HG03521 (cell line): ENCODE measurements around the gene ILDR2.

Experiments
- ATAC-seq: cut with Tn5 transposase; IDR thresholded peaks from one replicate; pipeline ENCODE4 v1.9.1; 2021; ENCODE audit warnings: mild to moderate bottlenecking, moderate library complexity; ENCODE audit not compliant: unreplicated experiment

ILDR2 gene

DNA sequence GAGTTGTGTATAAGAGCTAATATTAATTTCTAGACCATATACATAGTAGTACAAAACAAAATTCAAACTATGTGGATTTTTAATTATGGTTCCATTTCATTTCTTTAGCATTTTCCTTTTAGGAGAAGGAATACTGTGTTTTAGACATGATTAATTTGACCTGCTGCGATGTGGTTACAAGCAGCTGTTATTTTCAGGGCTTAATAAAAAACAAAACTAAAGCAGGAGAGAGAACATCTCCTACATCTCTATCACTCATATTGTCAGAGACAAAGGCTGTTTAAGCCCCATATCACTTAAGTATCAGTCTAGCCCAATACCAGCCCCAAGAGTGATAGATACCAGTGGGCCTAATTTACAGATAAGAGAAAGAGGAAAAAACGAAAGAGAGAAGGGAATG lies 47.6 kb downstream of the ILDR2 start:
- ATAC-seq: no peak

DNA sequence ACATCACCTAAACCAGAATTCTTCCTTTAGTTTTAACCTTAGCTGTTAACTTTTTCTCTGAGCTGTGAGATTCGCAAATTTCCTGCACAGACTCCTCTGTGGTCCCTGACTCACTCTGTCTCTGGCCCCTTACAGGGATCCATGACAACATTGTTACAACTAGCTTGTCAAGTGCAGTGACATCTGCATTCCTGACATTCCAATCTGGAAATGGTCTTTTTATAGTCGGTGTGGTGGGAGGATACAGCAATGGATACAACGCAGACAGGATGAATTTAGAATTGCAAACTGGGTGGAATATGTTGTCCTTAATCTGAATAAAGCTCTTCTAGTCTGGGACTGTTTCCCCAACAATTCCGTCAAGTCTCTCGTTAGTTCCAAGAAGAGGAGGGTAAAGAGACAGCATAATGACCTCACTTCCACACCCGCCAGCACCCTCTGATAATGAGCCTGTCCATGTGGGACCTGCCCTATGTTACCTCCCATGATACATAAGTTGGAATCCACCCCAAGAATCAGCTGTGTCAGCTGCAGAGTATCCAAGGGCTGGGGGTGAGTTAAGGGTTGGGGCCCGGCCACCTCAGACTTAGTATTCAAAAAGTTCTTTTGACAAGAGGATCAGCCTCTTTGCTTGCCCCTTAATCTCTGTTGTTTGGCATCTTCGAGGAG lies 49.4 kb downstream of the ILDR2 start:
- no peak for ATAC-seq

DNA sequence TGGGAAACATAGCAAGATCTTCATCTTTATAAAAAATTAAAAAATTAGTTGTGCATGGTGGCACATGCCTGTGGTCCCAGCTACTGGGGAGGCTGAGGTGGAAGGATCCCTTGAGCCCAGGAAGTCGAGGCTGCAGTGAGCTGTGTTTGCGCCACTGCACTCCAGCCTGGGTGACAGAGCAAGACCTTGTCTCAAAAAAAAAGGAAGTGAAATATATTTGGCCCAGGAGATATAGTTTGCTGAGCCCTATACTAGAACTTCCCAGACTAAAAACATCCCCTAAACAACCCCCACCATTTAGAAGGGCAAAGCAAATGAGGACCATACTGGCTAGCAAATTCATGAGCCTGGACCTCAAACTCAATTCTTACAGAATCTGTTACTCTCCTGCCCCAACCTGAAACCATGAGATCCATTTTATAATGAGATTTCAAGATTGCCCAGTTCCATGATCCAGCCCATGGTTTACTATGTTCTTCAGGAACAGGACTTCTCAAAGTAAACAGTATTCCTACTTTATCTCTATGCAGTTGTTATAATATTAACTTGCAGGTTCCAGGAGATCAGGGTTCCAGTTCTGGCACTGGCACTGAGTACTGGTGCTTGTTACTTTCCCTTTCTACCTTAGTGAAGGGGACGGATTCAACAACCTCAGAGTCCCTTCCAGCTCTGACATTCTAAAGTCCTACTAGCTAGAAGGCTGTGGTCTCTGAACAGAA lies 50.4 kb downstream of the ILDR2 start:
- no peak for ATAC-seq

DNA sequence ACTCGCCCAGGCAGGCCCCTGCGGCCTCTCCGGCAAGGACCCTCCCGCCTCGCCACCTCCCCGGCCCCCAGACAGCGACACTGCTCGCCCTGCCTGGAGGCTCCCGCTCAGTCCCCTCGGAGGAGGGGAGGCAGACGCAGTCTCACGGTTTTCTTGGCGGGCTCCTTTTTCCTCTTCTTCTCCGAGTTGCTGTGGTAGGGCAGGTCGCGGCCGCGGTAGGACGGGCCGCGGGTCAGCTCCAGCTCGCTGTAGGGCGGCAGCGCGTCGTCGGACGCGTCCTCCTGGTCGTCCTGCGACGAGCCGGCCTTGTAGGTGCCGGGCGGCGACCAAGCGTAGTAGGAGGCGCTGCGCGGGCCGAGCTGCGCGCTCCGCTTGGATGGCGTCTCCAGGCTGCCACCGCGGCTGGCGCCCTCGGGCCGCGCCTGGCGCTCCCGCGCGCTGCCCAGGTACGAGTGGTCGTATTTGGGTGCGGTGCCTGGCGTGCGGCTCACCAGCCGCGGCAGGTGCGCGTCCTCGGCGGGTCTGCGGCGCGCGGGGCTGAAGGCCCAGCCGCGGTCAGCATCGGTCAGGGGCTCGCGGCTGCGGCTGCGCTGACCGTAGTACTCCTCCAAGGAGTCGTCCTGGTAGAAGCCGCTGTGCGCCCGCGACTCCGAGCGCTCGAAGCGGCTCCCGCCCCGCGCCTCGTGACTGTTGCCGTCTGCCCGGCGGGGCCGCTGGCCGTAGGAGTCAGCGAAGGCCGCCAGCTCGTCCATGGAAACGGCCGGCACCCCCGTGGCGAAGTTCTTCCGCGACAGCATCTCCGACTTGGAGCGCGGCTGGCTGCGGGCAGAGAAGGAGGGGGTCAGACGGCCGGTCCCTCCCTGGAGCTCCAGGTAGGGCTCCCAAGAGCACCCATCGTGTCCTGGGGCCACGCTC lies 54.5 kb downstream of the ILDR2 start:
- no peak for ATAC-seq

DNA sequence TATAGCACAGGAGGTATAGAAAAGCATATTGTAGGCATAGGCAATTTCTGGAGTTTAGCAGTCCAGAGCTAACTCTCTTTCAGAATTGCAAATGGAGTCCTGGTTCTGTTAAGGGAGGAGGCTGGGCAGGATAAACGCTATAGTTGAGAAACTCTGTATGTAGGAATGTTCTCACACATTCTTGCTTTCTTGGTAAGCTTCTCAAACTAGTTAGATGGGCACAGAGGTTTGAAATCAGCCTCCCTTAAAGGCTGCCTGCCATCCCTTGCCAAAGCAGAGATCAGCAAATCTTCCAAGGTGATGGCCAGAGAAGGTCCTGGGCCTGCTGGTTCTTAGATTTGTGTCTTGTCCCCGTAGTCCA lies 56.4 kb downstream of the ILDR2 start:
- ATAC-seq: no peak

DNA sequence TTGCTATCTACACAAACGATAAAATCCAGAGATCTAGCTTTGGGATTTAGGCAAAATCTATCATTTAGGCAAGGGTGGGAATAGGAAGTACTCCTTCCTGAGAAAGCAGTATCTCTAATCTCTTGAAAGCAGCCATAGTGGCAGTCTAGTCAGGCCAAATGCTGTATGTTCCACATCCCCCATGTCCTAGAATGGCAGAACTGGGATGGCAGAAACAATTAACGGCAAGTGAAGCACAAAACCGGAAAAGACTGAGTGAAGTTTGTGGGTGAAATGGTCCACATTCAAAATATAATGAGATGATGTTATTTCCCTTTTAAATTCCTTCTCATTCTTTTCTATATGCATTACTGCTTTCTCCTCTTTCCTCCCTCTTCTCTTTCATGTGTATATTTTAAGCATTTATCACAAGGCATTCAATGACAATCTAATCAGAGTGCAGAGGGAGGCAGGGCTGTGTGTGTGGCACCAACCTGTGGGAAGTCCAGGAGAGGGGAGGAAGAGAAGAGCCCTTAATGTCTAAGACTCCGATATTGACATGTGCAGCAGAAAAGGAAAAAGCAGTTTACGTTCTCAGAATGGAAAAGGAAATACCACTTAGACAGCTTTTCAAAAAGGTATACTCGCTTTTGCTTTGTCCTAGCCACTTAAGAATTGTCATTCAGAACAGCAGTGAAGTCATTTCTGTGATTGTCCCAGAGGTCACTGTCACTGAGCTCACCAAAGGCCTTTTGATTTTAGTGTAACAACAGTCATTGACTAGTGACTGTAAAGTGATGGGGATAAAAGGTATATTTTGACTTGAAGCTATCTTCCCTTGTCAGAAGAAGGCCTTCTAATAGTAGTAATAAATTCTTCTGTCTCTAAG lies 57.0 kb downstream of the ILDR2 start:
- ATAC-seq: no peak

DNA sequence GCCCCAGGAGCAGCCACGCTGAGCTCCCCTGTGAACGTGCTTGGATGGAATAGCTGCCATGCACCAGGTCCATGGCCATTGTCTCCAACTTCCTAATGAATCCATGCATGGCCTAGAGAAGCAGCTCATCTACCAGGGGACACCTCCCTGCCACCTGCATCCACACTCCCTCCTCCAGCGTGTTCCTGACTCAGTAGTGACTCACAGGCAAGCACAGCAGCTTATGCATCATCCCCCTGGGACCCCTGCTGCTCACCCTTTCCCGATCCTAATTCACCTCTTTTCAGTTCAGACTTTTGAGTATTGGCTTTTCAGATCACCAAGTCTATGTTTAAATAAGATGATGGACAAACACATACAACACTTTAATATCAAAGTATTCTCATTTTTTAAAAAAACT lies 59.4 kb downstream of the ILDR2 start:
- no peak for ATAC-seq

DNA sequence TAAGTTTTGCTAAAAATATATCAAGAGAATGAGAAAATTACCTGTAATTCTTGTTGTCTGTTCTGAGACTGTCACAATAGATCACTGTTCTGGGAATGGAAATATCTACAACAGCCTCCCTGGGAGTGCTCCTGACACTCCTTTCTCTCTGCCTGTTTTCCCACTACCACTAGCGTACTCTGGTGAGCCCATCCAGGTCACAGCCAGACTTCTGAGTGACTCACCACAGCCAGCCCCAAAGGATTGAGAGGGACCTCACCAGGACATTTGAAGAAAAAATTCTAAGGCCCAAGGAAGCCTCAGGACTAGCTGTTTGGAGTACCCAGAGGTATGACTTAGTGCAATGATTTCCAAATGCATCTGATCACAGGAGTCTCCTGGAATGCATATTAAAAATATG lies 60.3 kb downstream of the ILDR2 start:
- ATAC-seq: no peak

DNA sequence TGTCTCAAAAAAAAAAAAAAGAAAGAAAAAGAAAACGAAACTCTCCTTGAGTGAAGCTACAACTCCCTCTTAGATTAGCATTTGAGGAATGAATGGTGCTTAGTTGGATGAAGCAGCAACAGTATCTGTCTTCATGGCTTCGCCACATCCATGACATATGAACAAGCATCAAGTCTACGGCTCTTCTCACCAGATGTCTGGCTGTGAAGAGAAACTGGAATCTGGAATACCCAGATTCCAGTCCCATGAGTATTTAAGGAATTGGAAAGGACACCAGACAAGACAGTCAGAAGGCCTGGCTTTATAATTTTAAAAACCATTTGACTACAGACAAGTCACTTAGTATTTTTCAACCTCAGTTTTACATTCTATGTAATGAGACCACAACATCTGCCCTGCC lies 61.2 kb downstream of the ILDR2 start:
- ATAC-seq: no peak

DNA sequence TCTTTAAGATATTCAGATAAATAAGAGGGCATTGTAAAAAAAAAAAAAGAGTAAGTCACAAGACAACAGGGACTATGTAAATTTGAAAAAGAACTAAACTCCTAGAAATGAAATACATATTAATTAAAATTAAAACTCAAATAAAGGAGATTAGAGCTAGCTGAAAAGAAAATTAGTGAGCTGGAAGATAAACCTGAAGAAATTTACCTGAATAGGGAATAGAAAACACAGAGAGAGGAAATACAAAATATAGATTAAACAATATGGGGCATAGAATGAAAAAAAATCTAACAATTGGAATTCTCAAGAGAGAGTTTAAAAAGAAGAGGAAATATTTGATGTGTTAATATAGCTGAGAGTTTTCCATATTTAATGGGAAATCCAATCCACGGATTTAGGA lies 63.7 kb downstream of the ILDR2 start:
- ATAC-seq: no peak

DNA sequence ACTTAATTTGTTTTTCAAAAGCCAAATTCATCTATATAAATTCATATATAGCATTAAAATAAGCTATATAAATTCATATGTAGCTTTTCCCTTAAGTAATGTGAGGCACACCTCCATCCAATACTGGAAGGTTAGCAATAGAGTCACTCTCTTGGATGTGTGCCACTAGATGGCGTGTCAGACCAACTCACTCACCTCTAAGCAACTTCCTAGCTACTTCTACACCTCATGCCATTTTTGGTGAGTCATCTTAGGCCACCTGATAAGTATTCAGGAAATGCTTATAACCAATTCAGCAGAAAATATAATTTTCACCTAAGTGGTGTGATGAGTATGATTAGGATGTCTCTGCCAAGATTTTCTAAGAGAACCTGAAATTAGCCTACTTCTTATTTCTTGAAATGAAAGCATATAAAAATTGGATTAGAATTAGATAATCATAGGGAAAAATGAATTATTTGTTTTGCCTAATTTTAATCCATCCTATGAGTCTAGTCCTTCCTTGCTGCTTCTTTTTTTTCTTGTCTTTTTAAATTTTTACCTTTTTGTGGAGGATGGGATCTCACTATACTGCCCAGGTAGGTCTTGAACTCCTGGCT lies 64.8 kb downstream of the ILDR2 start:
- peak; percentile 97 for ATAC-seq

DNA sequence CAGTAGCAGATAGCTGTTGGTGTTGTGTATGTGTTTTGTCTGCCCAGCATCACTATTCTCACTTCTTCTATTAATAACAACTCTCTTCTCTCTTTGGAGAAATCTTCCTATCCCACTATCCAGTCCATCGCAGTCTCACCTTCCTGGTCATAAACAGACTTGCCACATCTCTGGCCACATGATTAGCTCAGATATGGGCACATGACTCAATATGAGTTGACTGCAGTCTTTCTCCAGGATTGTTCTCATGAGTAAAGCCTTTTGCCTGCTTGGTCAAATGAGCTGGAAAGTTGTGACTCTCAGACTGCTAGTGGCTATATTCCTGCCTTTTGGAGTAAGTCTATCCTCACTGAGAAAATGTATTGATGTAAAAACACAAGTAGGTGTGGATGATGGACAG lies 66.4 kb downstream of the ILDR2 start:
- no peak for ATAC-seq

DNA sequence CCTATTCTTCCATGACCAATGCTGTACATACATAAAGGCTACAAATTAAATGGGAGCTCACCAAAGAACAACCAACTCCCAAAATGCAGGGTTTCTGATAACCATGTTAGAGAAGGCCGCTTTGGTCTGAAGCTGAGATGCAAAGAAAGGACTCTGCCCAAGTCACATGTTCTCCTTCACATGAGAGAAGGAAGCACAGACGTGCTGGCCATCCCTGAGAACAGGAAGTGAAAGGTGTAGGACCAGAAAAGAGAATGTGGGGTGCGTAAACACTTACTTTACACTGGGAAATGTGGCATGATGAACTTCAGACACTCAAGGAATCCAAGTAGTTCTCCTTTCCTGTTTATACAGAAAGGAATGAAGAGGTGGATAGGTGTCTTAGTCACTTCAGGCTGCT lies 67.6 kb downstream of the ILDR2 start:
- no peak for ATAC-seq

DNA sequence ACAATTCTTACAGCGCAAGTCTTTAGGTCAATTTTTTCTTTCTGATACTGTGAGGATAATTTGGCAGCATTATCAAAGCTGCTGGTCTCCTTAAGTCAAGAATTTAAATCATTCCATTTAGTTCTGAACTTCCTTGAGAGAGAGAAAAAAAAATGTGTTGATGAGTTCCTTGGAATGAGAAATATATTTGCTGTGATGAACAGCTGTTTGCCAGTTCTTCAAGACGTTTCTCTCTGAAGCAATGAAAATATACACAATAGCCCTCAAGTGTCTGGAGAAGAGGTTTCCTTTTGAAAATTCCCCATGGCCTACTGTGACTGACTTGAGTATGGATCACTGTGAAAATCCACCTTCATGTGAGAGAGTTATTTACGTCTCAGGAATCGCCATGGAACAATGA lies 68.3 kb downstream of the ILDR2 start:
- ATAC-seq: no peak

DNA sequence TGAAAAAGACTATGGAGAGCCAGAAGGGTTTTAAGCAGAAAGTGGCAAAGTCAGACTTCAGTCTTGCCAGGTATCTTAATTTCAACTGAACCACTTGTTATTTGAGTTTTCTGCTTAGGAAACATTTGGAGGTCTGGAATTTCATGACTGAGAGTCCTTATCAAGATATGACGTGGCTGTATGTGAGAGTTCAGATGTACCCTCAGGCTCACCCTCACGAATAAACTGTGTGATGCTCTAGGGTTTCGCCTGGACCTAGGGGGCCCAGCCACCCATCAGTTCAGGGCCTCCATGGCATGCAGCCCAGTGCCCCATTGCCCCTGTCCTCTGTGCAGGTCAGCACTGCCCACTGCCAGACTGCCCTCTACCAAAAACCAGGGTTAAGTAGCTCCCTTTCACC lies 68.7 kb downstream of the ILDR2 start:
- ATAC-seq: no peak

DNA sequence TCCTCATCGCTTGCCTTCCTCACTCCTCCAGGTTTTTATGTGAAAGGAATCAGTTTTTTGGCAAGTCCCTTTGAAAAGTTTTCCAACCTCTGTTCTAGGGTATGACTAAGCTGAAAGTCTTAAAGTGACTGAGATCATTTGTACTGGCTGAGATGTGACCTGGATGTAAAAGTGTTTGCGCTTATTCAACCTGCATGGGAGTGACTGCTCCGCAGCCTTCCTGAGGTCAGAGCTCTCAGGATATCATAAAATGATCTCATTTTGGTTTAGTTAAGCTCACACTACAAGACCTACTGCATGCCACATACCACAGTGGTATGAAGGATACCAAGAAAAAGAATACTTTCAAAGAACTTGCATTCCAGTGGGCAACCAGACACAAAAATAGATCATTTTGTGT lies 69.4 kb downstream of the ILDR2 start:
- ATAC-seq: no peak

DNA sequence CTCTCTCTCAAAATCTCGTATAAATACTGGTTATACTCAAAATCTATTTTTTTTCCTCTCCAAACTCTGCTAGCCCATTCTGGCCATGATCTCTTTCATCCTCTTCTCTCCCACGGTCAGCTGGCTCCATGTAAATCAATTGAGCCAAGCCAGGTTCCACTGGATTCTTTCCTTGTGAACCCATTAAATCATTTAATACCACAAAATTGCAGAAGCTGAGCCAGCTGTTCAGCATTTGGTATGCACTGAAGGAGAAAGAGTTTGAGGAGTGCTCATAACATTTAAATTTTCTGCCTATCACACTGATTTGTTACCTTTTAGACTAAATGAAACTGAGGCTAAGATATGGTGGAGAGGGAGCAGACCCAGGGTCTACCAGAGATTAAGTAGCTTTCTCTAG lies 70.2 kb downstream of the ILDR2 start:
- no peak for ATAC-seq

DNA sequence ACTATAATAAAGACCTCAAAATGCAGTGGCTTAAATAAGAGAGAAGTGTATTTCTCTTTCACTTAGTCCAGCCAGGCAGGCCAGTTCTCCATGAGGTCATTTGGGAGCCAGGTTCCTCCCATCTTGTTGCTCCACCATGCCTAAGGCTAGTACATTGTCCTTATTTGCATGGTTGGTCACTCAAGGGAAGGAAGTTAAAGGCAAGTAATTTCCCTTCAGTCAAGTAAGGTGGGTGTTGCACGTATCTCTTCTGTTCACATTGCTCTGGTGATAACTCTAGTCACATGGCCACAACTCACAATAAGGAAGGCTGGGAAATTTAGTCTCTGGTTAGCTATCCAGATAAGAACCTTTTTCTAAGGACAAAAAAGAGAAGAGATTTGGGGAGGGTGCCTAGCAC lies 72.1 kb downstream of the ILDR2 start:
- ATAC-seq: no peak

DNA sequence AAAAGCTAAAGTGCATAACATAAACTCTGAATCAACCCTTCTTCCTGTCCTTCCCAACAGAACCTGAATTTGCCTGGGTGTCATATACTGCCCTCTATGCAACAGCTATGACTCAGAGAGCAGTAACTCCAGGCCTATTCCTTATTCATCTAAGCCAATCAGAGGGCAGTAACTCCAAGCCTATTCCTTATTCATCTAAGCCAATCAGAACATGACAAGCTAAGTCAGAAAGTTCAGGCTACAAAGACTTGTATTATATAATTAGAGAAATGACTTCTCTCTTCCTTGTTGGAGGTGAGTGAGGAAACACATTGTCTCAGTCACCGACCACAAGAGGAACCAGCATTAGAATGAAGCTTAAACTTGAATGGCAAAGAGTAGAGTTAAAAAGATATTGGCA lies 73.1 kb downstream of the ILDR2 start:
- ATAC-seq: no peak

DNA sequence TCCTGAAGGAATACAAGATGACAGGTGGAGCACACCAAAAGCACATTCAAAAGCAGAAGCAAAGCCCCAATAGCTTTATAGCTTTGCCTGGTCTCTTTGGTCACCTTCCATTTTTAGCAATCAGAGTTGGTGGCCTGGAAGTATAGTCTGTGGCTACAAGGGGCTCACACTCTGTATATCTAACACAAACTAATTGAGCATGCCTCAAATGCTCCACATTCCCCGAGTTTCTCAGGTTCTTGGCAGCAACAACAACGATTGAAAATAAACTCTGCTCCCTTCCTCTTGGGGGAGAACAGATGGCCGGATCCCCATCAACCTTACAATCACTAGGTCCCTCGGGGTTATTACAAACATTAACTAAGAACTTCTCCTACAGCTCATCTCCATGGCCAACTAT lies 74.4 kb downstream of the ILDR2 start:
- no peak for ATAC-seq

DNA sequence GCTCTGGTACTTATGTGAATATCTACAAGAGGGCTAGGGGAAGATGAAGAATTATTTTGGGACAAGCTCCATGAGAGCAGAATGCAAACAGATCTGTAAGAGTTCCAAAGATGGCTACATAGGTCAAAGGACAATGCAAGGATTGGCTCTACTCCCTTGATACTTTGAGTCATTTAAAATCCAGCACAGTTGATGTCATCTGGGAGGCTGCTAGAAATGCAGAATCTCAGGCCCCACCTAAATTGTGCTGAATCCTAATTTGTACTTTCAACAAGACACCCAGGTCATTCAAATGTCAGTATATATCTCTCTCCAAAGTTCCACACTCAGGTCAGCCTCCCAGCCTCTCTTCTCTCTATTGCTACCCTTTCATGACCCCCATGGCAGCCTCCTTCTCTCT lies 75.6 kb downstream of the ILDR2 start:
- no peak for ATAC-seq
